ENCODE measurements around the gene IGSF23. TPM values are rescaled to one million over a fixed set of nuclear protein-coding genes. Genes with fewer than 3 reads are reported as not detected.

The IGSF23 gene
- total and polyA plus RNA-seq, 2 donors (not counting 1 experiment from before 2014, with no cell fraction given): not detected

DNA sequence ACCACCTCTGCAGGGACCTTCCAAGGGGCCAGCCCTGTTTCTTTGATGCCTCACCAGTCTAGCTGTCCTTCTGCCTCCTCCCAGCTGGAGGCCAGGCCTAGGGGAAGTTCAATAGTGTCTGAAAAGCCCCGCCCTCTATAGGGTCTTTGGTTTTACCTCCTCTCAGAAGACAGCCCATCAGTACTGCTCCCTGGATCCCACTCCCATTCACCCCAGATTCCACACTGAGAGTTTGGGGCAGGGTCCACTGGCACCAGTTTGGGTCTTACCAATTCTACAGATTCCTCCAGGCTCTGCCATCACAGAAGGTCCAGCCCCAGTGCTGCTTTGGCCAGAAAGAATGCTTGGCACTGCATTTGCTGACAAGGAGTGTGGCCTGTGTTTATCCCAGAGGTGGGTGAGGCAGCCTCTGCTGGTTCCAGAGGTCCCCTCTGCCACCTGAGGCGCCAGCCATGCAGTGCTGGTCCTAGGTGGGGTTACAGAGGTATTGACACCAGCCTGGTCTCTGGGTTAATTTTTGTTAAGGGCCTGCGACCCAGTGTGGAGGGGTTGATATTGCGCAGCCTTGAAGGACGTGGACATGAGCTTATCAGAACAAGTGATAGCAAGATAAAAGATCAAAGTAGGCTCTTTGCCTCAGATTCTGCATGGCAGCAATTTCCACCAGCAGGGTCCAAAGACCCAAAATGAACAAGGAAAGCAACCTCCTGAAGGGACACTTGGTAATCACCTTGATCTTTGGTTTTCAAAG lies 41.4 kb upstream of the IGSF23 start:
- no peaks in the 10 kb centered on the region for H3K4me1 ChIP-seq (ENCODE audit: control insufficient read depth in 2 of 2, insufficient read depth in 2 of 2, low read length in 2 of 2)
- H3K9ac ChIP-seq (ENCODE audit: low read length): no peak overlapping the region
- TF ChIP-seq EZH2 (IDR thresholded peaks at IDR 0.05; ENCODE audit: borderline replicate concordance, insufficient read depth, low read depth, low read length, poor library complexity, severe bottlenecking): no peak
- TF ChIP-seq, protein P1, sequence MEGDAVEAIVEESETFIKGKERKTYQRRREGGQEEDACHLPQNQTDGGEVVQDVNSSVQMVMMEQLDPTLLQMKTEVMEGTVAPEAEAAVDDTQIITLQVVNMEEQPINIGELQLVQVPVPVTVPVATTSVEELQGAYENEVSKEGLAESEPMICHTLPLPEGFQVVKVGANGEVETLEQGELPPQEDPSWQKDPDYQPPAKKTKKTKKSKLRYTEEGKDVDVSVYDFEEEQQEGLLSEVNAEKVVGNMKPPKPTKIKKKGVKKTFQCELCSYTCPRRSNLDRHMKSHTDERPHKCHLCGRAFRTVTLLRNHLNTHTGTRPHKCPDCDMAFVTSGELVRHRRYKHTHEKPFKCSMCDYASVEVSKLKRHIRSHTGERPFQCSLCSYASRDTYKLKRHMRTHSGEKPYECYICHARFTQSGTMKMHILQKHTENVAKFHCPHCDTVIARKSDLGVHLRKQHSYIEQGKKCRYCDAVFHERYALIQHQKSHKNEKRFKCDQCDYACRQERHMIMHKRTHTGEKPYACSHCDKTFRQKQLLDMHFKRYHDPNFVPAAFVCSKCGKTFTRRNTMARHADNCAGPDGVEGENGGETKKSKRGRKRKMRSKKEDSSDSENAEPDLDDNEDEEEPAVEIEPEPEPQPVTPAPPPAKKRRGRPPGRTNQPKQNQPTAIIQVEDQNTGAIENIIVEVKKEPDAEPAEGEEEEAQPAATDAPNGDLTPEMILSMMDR (IDR thresholded peaks at IDR 0.05): no peak
- intact Hi-C loops (cut with micrococcal nuclease): loop anchor here (1.0 kb wide), 1 partner anchor 85 kb away; no protein-coding TSS in a partner anchor
- H3K4me2 ChIP-seq (replicated peaks; ENCODE audit: low read depth, low read length, poor library complexity, severe bottlenecking): no peak overlapping the region
- no peak overlapping the region for H3K27ac Mint-ChIP-seq
- ATAC-seq (ENCODE audit: low read depth): no peak
- H3K4me3 ChIP-seq (ENCODE audit: control extremely low read depth in 1 of 5, extremely low read depth in 1 of 5, insufficient read depth in 1 of 5, low read depth in 2 of 5, low read length in 4 of 5): no peak overlapping the region
- peaks cover 18% of the 10 kb centered on the region for H3K27me3 Mint-ChIP-seq
- no peak for DNase-seq
- no peaks in the 10 kb centered on the region for H3K9me3 Mint-ChIP-seq (ENCODE audit: insufficient read depth)
- H3K4me3 Mint-ChIP-seq: no peak overlapping the region
- ChIA-PET CTCF (interaction anchor here (0.9 to 1.6 kb wide), 3 partner anchors 86 to 249 kb away, joined by 3 to 10 read pairs (median 3); no protein-coding TSS in a partner anchor), POLR2A (no interaction called here)
- H2AFZ ChIP-seq (ENCODE audit: insufficient read depth, low read depth, low read length, poor library complexity, severe bottlenecking): no peak overlapping the region
- peaks cover 0 to 2% (median 0%) of the 10 kb centered on the region in 4 experiments for H3K27me3 ChIP-seq (replicated peaks in 1 of 4; ENCODE audit: control extremely low read depth in 1 of 4, control insufficient read depth in 3 of 4, insufficient read depth in 4 of 4, low read length in 3 of 4)
- 100% methylated on average over 5 of the region's 5 CpGs for WGBS (ENCODE audit: insufficient coverage)
- no peaks in the 10 kb centered on the region for H3K4me1 Mint-ChIP-seq
- H3K36me3 ChIP-seq (replicated peaks in 1 of 2; ENCODE audit: control extremely low read depth in 1 of 2, control insufficient read depth in 1 of 2, extremely low read depth in 1 of 2, insufficient read depth in 2 of 2, low read length in 1 of 2): no peaks in the 10 kb centered on the region
- peaks cover 0 to 8% (median 0%) of the 10 kb centered on the region in 3 donors for H3K9me3 ChIP-seq (ENCODE audit: control extremely low read depth in 1 of 3, control insufficient read depth in 2 of 3, insufficient read depth in 1 of 3, low read length in 2 of 3)
- H4K20me1 ChIP-seq (ENCODE audit: control insufficient read depth, insufficient read depth, low read length, poor library complexity, severe bottlenecking): no peaks in the 10 kb centered on the region
- no peaks in the 10 kb centered on the region for H3K79me2 ChIP-seq (ENCODE audit: control insufficient read depth, insufficient read depth, low read length)
- H3K27ac ChIP-seq (ENCODE audit: low read length in 2 of 2): no peak overlapping the region

DNA sequence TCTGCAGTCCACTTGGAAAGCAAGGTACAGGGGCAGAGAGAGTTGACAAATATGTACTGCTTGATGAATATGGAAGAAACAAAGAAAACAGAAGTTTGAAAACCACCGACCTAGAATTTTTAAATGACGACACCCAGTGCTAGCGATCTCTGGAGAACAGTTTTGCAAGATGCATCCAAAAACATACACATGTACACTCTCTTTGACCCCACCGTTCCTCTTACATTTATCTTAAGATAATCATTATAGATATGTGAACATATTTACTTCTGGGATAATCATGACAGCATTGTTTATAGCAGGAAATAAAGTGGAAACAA lies 40.8 kb upstream of the IGSF23 start:
- no peak overlapping the region for H3K4me3 Mint-ChIP-seq
- ATAC-seq (ENCODE audit: low read depth) (no peak), DNase-seq (no peak)
- intact Hi-C loops (cut with micrococcal nuclease): no loop called here
- peaks cover 16% of the 10 kb centered on the region for H3K27me3 Mint-ChIP-seq
- CTCF ChIA-PET: no interaction called here
- Histone ChIP-seq H4K20me1 (ENCODE audit: control insufficient read depth, insufficient read depth, low read length, poor library complexity, severe bottlenecking) (no peaks in the 10 kb centered on the region), H3K27me3 (replicated peaks in 1 of 4; ENCODE audit: control extremely low read depth in 1 of 4, control insufficient read depth in 3 of 4, insufficient read depth in 4 of 4, low read length in 3 of 4) (peaks cover 0 to 2% (median 0%) of the 10 kb centered on the region in 4 experiments), H3K4me1 (ENCODE audit: control insufficient read depth in 2 of 2, insufficient read depth in 2 of 2, low read length in 2 of 2) (no peaks in the 10 kb centered on the region), H3K4me2 (replicated peaks; ENCODE audit: low read depth, low read length, poor library complexity, severe bottlenecking) (no peak overlapping the region), H3K4me3 (ENCODE audit: control extremely low read depth in 1 of 5, extremely low read depth in 1 of 5, insufficient read depth in 1 of 5, low read depth in 2 of 5, low read length in 4 of 5) (no peak overlapping the region), H3K36me3 (replicated peaks in 1 of 2; ENCODE audit: control extremely low read depth in 1 of 2, control insufficient read depth in 1 of 2, extremely low read depth in 1 of 2, insufficient read depth in 2 of 2, low read length in 1 of 2) (no peaks in the 10 kb centered on the region), H3K27ac (ENCODE audit: low read length in 2 of 2) (no peak overlapping the region), H3K9ac (ENCODE audit: low read length) (no peak overlapping the region), H3K9me3 (ENCODE audit: control extremely low read depth in 1 of 3, control insufficient read depth in 2 of 3, insufficient read depth in 1 of 3, low read length in 2 of 3) (peaks cover 0 to 8% (median 0%) of the 10 kb centered on the region in 3 donors), H2AFZ (ENCODE audit: insufficient read depth, low read depth, low read length, poor library complexity, severe bottlenecking) (no peak overlapping the region), H3K79me2 (ENCODE audit: control insufficient read depth, insufficient read depth, low read length) (no peaks in the 10 kb centered on the region)
- WGBS (ENCODE audit: insufficient coverage): no CpG with 5 or more reads among the region's 4 CpGs
- TF ChIP-seq EZH2 (IDR thresholded peaks at IDR 0.05; ENCODE audit: borderline replicate concordance, insufficient read depth, low read depth, low read length, poor library complexity, severe bottlenecking): no peak
- TF ChIP-seq, protein P1 (IDR thresholded peaks at IDR 0.05): no peak
- H3K9me3 Mint-ChIP-seq (ENCODE audit: insufficient read depth): peaks cover 4% of the 10 kb centered on the region
- POLR2A ChIA-PET: no interaction called here
- H3K4me1 Mint-ChIP-seq: no peaks in the 10 kb centered on the region
- H3K27ac Mint-ChIP-seq: no peak overlapping the region

Data from B cell (primary cell).